GM18517 (cell line): Measurements from ENCODE around the gene SPACA7.

ENCODE experiments used
- ATAC-seq: cut with Tn5 transposase; IDR thresholded peaks from one replicate; pipeline ENCODE4 v1.9.1; 2021; ENCODE audit warnings: mild to moderate bottlenecking, moderate library complexity; ENCODE audit not compliant: unreplicated experiment

Gene SPACA7, protein sequence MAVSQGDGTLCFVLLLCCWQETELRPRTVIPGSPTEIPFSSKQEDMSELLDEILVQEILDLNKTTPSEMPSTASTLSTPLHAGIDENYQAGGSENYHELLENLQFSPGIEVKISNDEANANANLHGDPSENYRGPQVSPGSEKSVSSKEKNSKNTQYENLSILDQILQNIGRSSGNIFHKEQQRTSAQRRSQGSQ

DNA sequence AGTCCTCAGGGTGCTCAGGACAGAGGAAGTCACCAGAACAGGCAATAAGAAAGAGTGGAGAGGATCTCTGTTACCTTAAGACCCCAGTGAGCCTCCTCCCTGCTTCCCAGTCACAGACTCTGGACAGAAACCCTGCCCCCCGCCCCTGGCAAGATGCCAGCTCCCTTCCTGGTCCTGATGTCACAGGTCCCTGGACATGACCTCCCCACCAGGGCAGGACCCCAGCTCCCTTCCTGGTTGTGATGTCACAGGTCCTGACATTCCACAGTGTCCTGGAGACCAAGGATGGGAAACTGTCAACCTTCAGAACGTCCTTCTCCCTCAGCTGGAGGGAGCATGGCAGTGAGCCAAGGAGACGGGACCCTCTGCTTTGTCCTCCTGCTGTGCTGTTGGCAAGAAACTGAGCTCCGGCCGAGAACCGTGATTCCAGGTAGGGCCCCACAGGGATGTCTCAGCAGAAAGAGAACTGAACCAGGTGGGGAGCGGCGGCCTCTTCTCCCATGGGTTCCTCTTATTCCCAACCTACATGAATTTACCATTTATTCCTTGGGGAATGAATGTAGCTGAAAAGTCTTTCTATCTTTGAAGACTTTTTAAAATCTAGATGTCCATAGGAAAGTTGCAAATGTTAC lies at the start of gene SPACA7:
Gene SPACA7 (plus strand): TSS at position 306 of the 632 bp plus-strand sequence. CDS start 31 bp downstream, at position 337.
- ATAC-seq: no peak

DNA sequence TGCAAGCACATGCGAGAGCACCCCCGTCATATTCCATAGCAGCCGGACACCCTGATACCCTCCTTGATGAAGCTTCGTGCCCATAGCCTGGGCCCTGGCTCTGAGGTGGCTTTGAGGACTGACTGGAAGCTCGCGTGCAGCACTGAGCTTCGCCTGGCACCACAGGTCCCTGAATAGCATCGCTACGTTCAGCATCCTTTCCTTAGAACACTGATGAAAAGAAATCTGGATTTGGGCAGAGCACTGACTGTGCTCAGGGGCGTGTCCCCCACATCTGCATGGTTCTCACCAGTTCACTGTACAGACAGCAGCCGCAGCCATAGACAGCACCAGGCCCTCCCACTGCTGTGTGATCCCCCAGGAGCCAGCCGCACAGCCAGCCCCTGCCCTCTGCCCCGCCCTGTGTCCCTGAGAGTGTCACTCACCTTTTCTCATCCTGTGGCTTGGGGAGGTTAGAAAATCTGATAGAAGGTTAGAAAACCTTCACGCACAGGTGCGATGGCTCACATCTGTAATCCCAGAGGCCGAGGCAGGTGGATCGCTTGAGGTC lies 49.3 kb upstream of the SPACA7 start:
- no peak for ATAC-seq

DNA sequence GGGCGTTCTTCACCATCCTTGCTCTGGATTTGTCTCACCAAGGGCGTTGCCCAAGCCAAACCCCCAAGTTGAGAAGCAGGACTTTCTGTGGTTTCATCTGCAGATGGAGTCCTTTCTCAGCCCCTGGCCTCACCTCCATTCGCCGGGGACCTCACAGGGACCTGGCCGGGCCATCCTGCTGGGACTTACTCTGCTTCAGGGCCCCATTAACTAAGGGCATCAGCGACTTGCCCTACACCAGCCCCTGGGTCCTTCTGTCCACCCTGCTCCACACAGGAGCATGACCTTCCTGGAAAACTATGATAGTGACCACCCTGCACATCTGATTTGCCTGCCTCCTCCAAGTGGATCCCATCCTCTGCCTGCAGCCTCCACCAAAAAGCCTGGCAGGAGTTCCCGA lies 47.2 kb upstream of the SPACA7 start:
- ATAC-seq: no peak

DNA sequence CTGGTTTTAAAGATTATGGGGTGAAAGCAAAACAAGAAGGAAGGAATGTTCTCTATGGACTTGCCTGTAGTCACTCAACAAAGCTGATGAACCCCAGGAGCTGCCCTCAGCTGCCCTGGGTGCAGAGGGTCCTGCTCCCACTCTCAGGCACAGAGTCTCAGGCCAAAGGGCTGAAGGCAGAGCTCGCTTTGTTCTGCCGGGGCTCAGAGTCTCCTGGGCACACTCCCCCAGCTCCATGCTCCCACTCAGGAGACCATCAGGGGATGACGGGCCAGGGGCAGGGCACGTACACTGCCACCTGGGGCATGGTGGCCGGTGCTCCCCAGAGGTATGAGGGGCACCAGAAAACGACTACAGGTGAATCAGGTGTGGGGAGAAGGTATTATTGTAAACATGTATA lies 46.8 kb upstream of the SPACA7 start:
- ATAC-seq: no peak

DNA sequence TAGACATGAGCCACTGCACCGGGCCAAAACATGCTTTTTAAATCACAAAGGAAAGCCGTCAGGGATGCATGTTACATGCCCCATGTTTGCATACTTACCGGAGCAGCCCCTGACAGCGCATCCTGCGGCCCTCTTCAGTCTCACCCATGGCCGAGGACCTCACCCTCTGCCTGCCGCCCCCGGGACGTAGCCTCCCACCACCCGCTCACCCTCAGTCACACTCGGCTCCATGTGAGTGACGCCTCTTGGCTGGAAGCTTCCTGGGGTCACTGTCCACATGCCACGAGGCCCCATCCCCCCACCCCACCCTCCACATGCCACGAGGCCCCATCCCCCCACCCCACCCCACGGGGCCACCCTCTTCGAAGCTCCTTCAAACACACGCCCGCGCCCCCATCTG lies 46.1 kb upstream of the SPACA7 start:
- no peak for ATAC-seq

DNA sequence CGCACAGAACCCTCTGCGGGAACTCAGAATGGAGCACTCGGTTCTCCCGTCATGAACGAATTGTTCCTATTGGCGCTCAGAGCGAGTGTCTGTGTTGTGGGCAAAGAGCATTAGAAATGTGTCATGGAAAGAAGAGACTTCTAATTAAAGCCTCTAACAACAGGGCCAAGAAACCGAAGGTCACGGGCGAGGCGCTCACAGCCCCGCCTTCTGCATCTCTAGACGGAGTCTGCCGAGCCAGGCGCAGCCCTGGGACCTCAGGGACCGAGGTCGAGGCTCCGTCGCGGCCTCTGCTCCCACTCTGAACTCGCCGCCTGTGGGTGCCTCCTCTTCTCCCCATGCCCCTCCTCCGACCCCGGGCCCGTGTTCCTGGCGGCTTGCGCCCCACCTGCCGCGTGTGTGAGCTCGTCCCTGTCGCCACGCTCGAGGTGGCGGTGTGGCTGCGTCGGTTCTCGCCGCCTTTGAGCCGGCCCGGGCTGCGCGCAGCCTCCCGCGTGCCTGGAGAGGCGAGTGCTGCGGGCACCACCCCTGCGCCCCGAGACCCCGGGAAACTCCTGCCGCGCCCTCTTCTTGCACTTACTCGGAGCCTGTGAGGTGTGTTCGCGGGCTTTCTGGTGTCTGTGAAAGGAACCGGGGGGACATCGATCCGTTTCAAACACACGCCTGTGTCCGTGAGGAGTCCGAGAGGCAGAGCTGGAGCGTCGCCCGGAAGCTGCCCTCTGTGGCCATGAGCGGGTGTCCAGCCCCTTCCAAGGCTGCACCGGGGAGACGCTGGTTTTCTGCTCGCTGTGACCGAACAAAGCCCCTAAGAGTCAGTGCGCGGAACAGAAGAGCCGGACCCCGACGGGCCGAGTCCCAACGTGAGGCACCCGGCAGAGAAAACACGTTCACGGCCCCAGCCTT lies 45.4 kb upstream of the SPACA7 start:
- no peak for ATAC-seq

DNA sequence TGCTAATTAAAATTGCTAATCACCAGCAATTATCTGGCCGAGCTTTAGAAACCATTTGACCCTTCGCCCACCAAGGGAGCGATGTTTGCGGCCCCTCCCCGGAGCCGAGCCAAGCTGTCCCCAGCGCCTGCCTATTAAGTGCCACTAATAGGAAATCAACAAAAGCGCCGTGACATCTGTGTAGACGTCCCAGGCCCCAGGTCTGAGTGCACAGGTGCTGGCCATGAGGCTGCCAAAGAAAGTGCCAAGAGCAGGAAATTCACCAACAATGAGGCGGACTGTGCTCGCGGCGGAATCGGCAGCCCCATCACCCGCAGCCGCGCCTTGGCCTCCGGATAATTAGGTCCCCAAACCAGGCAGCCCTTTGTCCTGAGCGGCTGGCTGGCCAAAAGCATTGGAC lies 44.5 kb upstream of the SPACA7 start:
- ATAC-seq: no peak

DNA sequence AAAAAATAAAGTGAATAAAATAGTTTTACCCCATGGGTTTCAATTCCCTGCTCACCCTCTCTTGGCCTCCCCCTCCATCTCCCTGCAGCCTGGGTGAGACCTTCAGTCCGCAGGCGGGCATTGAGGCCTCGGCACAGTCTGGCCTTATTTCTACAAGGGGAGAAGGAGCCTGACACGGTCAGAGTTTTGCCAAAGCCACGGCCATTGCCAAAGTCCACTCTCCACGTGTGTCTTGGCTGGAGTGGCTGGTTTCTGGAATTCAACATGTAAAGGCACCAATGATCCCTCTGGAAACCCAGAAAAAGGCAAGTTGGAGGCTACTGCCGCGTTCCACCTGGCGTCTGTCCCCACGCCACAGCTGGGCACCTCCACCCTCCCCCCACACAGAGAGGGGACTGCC lies 43.4 kb upstream of the SPACA7 start:
- ATAC-seq: no peak

DNA sequence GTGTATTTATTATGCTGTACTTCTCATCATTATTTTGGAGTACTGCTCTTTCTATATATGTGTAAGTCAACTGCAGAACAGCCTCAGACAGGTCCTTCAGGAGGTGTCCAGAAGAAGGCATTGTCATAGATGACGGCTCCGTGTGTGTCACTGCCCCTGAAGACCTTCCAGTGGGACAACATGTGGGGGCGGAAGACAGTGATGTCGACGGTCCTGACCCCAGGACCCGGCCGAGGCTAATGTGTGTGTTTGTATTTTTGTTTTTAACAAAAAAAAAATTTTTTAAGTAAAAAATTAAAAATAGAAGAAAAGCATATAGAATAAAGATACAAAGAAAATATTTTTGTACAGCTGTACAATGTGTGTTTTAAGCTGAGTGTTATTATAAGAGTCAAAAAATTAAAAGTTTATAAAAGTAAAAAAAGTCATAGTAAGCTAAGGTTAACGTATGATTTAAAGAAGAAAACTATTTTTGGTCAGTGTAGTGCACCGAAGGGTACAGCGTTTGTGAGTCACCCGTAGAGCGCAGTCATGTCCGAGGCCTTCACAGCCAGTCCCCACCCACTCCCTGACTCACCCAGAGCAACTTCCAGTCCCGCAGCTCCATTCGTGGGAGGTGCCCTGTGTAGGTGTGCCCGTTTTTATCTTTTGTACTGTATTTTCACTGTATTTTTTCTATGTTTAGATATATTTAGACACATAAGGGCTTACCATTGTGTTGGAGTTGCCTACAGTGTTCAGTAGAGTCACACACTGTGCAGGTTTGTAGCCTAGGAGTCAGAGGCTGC lies 42.2 kb upstream of the SPACA7 start:
- ATAC-seq: no peak

DNA sequence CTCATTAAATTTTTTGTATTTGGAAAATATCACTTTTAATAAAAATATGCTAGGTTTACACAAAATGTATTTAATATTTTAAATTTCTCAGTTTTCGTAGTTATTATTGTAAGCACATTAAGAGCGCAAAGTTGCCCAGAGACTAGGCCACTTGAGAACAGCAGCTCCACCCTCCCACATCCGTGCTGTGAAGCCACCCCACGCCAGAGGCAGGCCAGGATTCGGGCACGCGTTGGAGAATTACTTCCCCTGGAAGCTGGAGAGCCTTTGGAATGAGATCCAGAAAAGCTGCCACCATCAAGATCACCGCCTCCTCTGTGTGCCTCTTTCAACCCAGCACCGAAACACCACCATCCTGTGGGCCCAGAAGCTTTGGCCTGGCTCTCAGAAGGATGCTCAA lies 41.0 kb upstream of the SPACA7 start:
- ATAC-seq: no peak

DNA sequence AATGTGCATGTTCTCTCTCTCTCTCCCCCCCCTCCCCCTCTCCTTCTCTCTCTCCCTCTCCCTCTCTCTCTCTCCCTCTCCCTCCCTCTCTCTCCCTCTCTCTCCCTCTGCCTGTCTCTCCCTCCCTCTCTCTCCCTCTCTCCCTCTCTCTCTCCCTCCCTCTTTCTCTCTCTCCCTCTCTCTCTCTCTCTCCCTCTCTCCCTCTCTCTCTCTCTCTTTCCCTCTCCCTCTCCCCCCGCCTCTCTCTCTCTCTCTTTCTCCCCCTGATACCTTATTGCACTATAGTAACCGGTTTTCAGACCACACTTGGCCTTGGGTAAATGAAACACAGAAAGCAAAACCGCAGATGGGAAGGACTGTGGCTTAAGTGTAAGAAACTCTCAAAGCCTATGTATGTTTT lies 34.7 kb upstream of the SPACA7 start:
- no peak for ATAC-seq

DNA sequence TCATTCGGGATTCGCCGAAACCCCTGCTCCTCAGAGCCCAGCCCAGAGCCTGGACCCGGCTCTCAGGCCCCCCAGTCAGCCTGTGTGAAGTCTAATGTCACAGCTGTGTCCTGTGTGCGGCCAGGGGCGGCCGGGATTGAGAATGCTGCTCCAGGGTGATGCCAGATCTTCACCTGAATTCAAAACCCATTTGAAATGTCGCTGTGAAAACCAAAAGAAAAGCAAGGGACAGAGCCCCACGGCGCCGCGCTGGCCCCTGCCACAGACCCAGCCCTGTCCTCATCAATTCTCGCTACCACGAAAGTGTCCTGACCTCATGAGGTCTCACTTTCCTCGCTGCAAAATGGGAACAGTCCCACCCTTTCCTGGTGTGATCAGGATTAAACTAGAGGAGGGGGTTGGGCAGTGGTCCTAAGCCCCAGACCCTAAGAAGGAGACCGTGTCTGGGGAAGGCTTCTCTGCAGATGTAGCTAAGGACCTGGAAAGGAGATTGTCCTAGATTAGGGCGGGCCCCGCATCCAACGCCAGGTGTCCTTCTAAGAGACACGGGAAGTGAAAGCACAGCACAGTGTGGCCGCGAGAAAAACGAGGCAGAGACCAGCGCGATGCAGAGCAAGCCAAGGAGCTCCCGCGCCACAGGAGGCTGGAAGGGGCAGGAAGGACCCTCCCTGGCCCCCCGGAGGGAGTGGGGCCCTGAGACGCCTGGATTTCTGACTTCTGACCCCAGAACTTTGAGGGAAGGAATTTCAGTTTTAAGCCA lies 34.0 kb upstream of the SPACA7 start:
- ATAC-seq: no peak

DNA sequence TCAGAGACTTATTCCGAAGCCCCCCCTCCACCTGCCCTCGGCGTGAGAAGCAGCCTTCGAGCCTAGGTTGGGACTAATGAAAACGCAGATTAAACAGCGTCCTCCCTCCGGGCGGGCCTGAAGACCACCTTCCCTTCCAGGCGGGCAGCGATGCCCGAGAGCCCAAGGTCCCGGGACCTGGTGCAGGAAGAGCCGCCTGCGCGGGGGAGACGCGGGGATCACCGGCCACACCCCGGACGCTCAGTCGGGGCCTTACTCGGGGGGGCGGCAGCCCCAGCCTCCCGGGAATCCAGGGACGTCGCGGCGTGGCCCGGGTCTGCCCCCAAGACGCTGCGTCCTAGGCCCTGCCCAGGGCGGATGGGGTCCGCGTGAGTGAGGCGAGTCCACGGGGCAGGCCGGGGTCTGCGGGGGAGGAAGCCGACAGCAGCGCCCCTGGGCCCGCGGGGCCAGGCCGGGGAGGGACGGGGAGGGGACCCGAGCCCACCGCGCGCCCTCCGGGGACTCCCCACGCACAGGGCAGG lies 33.3 kb upstream of the SPACA7 start:
- ATAC-seq: no peak

DNA sequence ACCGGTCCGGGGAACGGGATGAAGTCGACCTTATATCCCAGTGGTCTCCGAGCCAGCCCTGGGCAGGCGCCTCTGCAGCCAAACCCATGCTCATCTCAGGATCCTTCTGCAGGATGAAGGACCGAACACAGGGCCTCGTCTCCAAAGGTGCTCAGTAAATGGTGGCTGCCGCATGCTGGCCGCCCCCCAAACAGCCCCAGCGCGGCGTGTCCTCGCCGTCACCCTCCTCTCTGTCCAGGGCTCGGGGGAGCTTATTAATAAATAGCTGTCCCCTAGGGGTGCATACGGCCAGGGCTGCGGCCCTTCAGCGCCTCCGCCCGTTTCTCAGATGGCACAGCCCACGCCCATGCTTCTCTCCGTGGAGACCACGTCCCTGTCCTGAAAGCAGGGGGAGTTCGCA lies 32.6 kb upstream of the SPACA7 start:
- no peak for ATAC-seq

DNA sequence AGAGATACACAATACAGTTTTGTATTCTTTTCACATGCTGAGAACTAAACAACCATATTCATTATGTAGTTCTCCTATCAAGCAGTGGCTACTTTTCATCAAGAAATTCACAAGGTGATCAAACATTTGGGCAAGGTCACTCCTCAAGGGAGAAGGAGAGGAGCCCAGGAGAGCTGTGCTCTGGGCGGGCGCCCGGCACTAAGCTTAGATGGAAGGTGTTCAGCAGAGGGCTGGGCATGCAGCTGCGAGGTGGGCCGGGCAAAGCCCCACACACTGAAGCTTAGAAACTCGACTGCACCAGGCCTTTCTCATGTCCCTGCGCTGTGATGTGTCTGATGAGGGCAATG lies 30.4 kb upstream of the SPACA7 start:
- ATAC-seq: no peak

DNA sequence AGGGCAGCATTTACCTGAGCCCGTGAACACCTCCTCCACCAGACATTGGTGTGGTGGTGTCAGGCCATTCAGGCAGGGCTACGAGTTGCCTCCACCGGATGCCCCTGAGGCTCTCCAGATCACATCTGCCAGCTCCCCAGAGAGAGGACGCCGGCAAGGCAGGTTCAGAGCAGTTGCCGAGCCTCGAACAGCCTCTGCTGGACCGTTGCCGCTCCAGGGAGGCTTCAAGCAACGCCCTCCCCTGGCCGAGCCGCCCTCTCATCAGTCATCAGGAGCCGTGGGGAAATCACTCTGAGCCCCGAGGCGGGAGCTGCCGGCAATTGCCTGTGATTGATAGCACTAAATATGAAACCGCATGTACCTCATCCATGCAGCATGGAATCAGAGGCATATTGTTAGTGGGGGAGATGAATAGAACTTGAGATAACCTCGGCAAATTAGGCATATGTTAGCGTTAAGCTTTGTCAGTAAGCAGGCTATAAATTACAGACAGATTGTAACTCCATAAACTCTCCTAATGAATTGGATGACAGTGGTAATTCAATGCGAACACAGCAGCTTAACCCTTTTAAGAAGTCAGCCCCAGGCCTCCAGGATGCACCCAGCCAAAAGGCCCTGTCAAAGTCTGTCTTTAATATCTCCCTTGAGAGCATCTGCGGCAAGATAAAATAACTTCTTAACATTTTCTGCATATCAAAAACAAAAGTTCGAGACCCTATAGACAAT lies 29.8 kb upstream of the SPACA7 start:
- ATAC-seq: no peak

DNA sequence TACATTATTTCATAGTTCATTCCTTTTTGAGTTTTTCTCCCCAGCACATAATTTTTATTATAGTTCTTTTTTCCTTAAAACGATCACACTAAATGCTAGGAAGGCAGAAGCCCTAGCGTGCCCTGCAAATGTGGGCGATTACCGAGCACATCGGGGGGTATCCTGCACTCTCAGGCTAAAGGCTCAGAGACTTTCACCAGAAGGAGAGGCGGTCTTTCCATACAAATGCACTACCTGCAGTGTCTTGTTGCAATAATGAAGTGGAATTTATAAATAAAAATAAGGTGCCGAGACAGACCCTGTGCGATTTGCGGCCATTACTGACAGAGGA lies 29.3 kb upstream of the SPACA7 start:
- ATAC-seq: no peak

DNA sequence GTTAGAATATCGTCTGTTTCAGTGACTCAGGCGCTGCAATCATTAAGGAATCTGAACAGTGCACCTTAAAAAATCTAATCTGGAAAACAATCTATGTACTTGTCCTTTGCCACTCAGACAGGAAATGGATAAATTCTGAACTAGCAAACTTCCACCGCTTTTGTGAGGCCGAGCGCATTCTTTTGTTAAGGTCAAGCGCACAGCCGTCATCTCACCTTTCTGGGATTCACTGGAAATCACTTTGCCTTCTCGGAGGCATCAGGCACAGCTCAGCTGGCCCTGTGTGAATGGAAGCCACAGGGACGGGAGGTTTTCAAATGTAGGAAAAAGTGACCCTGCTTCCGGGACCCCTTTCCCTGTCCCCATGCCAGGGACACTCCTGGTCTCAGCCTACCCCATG lies 28.2 kb upstream of the SPACA7 start:
- ATAC-seq: no peak

DNA sequence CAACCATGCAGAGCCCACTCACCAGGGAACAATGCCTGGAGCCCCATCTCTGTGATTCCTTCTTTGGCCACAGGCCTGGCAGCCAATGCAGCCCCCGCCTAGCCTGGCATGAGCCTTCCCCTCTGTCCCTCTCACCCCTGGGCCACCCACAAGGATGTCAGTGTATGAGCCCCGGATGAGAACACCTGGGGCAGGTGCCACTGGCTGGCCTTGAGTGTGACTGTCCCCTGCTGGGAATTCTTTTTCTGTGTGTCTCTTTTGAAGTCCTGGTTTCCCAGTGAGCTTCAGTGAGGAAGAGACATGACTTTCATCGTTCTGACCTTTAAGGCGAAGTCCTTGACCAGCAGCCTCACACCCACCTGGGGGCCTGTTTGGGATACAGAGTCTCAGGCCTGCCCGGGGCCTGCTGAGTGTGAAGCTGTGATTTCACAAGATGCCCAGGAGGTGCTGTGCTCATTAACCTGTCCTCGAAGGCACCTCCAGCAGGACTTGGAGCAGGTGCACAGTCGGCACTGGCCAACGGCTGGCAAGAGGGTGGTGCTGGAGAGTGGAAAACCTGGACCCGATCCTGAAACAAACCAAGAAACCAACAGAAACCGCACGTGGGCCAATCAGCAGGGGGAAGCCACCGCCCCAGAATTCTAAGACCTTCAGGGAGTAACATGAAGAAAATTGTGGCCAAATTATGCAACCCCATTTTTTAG lies 27.4 kb upstream of the SPACA7 start:
- ATAC-seq: no peak
